DOHH2 (cell line): Measurements from ENCODE around the gene TLK2.
"Not testable (repeated sequence)": the region's sequence is repeated elsewhere in the genome, so short reads cannot be mapped to it uniquely, and the experiment has no call there.

Source experiments
- CTCF ChIP-seq: fragments of 200-600 bp; sonication (generic); IDR thresholded peaks from one replicate; pipeline ENCODE4 v1.5.1; 2014; ENCODE audit warnings: antibody characterized with exemption, mild to moderate bottlenecking, low read depth, low read length; ENCODE audit not compliant: poor library complexity, severe bottlenecking
- EZH2phosphoT487 ChIP-seq: fragments of 200-600 bp; sonication (generic); IDR thresholded peaks from 2 replicates; pipeline ENCODE4 v1.6.1; 2017; ENCODE audit warnings: borderline replicate concordance, mild to moderate bottlenecking, antibody characterized with exemption, low read length, moderate library complexity, mixed read lengths

- not testable (repeated sequence) for TF ChIP-seq CTCF, EZH2phosphoT487
These were observed 7.2 kb upstream of the TLK2 start for GRCh38 chr17:62471380-62471880.
